ENCODE data around the gene PRKN.

PRKN gene

DNA sequence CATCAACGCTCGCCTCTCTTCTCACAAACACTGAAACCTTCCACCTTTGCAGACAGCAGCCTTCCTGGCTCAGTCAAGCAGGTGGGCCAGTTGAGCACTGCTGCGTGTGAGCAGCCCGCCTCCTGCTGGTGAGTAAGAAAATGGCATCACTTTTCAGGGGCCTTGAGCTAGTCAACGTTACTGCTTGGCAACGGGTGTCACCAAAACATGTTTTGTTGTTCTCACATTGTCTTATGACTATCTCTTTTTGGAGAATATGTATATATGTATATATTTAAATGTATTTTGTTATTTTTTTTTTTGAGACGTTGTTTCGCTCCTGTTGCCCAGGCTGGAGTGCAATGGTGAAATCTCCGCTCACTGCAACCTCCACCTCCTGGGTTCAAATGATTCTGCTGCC lies 1356.7 kb downstream of the PRKN start:
- no peaks in the 10 kb centered on the region for H3K27me3 ChIP-seq (ENCODE audit: insufficient read depth, poor library complexity, severe bottlenecking)
- TF ChIP-seq CTCF (IDR thresholded peaks at IDR 0.05; ENCODE audit: insufficient read depth, low read length) (peak; percentile 76), SPI1 (IDR thresholded peaks at IDR 0.05; ENCODE audit: borderline replicate concordance, low read depth) (no peak)
- TF ChIP-seq, protein P1, sequence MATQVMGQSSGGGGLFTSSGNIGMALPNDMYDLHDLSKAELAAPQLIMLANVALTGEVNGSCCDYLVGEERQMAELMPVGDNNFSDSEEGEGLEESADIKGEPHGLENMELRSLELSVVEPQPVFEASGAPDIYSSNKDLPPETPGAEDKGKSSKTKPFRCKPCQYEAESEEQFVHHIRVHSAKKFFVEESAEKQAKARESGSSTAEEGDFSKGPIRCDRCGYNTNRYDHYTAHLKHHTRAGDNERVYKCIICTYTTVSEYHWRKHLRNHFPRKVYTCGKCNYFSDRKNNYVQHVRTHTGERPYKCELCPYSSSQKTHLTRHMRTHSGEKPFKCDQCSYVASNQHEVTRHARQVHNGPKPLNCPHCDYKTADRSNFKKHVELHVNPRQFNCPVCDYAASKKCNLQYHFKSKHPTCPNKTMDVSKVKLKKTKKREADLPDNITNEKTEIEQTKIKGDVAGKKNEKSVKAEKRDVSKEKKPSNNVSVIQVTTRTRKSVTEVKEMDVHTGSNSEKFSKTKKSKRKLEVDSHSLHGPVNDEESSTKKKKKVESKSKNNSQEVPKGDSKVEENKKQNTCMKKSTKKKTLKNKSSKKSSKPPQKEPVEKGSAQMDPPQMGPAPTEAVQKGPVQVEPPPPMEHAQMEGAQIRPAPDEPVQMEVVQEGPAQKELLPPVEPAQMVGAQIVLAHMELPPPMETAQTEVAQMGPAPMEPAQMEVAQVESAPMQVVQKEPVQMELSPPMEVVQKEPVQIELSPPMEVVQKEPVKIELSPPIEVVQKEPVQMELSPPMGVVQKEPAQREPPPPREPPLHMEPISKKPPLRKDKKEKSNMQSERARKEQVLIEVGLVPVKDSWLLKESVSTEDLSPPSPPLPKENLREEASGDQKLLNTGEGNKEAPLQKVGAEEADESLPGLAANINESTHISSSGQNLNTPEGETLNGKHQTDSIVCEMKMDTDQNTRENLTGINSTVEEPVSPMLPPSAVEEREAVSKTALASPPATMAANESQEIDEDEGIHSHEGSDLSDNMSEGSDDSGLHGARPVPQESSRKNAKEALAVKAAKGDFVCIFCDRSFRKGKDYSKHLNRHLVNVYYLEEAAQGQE (IDR thresholded peaks at IDR 0.05; ENCODE audit: insufficient replicate concordance, low read depth) = no peak
- H3K4me3 ChIP-seq (replicated peaks; ENCODE audit: insufficient read depth, low read length) = no peak overlapping the region
- peak; percentile 56 to 66 for DNase-seq (ENCODE audit: low read depth in 1 of 2, low spot score in 1 of 2)
- no peak overlapping the region for H3K27ac ChIP-seq (replicated peaks)

- Histone ChIP-seq H3K4me3 (replicated peaks; ENCODE audit: insufficient read depth, low read length) (no peak overlapping the region), H3K27ac (replicated peaks) (no peak overlapping the region), H3K27me3 (ENCODE audit: insufficient read depth, poor library complexity, severe bottlenecking) (no peaks in the 10 kb centered on the region)
- DNase-seq (ENCODE audit: low read depth in 1 of 2, low spot score in 1 of 2) = peak; percentile 22 to 89
- TF ChIP-seq CTCF (IDR thresholded peaks at IDR 0.05; ENCODE audit: insufficient read depth, low read length) = no peak
- no peak for TF ChIP-seq SPI1 (IDR thresholded peaks at IDR 0.05; ENCODE audit: borderline replicate concordance, low read depth)
- TF ChIP-seq POLR2AphosphoS5 (IDR thresholded peaks at IDR 0.05; ENCODE audit: low read depth) = no peak
- TF ChIP-seq GABPA (IDR thresholded peaks at IDR 0.05; ENCODE audit: low read depth) = no peak
- TF ChIP-seq, protein P1 (IDR thresholded peaks at IDR 0.05; ENCODE audit: insufficient replicate concordance, low read depth) = no peak
Measured at GRCh38 chr6:161369339-161369738, 1358.2 kb downstream of the PRKN start.

DNA sequence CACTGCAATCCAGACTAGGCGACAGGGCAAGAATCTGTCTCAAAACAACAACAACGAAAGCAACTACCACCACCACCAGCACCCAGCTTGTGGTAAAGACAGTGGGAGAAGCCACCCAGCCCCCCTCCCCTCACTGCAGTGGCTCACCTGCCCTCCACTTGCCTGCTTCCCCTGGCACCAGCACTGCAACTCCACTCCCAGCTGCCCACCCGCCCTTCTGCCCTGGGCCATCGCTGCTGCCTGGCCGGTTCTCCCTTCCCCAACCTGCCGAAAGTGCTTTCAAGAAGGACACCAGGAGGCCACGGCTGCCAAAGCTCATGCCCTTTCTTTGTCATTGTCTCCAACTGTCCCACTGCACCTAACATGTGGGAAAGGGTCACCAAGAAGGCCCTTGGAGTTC lies 1359.1 kb downstream of the PRKN start:
- Histone ChIP-seq H3K27me3 (ENCODE audit: insufficient read depth, poor library complexity, severe bottlenecking) (no peaks in the 10 kb centered on the region), H3K27ac (replicated peaks) (no peak overlapping the region), H3K4me3 (replicated peaks; ENCODE audit: insufficient read depth, low read length) (no peak overlapping the region)
- TF ChIP-seq SPI1 (IDR thresholded peaks at IDR 0.05; ENCODE audit: borderline replicate concordance, low read depth) = no peak
- TF ChIP-seq, protein P1 (IDR thresholded peaks at IDR 0.05; ENCODE audit: insufficient replicate concordance, low read depth) = no peak
- no peak for TF ChIP-seq CTCF (IDR thresholded peaks at IDR 0.05; ENCODE audit: insufficient read depth, low read length)
- TF ChIP-seq POLR2AphosphoS5 (IDR thresholded peaks at IDR 0.05; ENCODE audit: low read depth) = no peak
- TF ChIP-seq GABPA (IDR thresholded peaks at IDR 0.05; ENCODE audit: low read depth) = no peak
- DNase-seq (ENCODE audit: low read depth in 1 of 2, low spot score in 1 of 2) = no peak
